CD4-positive, alpha-beta T cell (primary cell): ENCODE data around the gene TUB. TPM values are rescaled to one million over a fixed set of nuclear protein-coding genes. Genes with fewer than 3 reads are reported as not detected.
A peak's percentile ranks its signal among the peaks of the same experiment; 100 is the strongest.

Experiments used
- ATAC-seq: fragments of 200-7000 bp; cut with Tn5 transposase; one replicate; pipeline ENCODE4 v1.10.0; 2022; ENCODE audit warnings: mild to moderate bottlenecking; ENCODE audit not compliant: poor library complexity
- CTCF ChIA-PET: fragments of 350-600 bp; sonication (Branson Sonifier 250); formaldehyde crosslinking; loops from one replicate; lab custom pipeline; 2021; ENCODE audit warnings: antibody characterized with exemption, inconsistent platforms; lab: Charles Lee
- POLR2A ChIA-PET: fragments of 350-600 bp; sonication (Branson Sonifier 250); formaldehyde crosslinking; loops from one replicate; lab custom pipeline; 2021; ENCODE audit warnings: antibody characterized with exemption, inconsistent platforms; lab: Charles Lee
- DNase-seq, 14 experiments: peaks; one replicate each; pipeline ENCODE4 v3.0.0-alpha.2; 2013 to 2020; ENCODE audit warnings: mixed read lengths in 2 of 14
- H3K27ac ChIP-seq, 2 donors: one replicate each; pipeline versions ENCODE4 v1.5.1 to v1.7.0; 2013; ENCODE audit warnings: low read length in 2 of 2, low read depth in 1 of 2, mild to moderate bottlenecking in 1 of 2
- H3K27me3 ChIP-seq, 2 experiments: 1 replicate in 1 of 2; 2 replicates in 1 of 2; pipeline versions ENCODE4 v1.6.1 to v1.7.0; 2013; ENCODE audit warnings: low read length in 2 of 2, control low read depth in 1 of 2, mild to moderate bottlenecking in 1 of 2, moderate library complexity in 1 of 2; ENCODE audit not compliant: insufficient read depth in 2 of 2, control insufficient read depth in 1 of 2
- H3K36me3 ChIP-seq: one replicate; pipeline ENCODE4 v1.6.1; 2013; ENCODE audit warnings: low read length, control low read depth; ENCODE audit not compliant: insufficient read depth
- H3K4me1 ChIP-seq: one replicate; pipeline ENCODE4 v1.6.1; 2013; ENCODE audit warnings: low read length, control low read depth; ENCODE audit not compliant: insufficient read depth
- H3K4me3 ChIP-seq: one replicate; pipeline ENCODE4 v1.5.1; 2013; ENCODE audit warnings: mild to moderate bottlenecking, low read length, moderate library complexity
- H3K9me3 ChIP-seq, 2 experiments: 1 replicate in 1 of 2; 2 replicates in 1 of 2; pipeline versions ENCODE4 v1.6.1 to v1.7.0; 2013; ENCODE audit warnings: low read length in 2 of 2, mild to moderate bottlenecking in 2 of 2, control low read depth in 1 of 2, moderate library complexity in 1 of 2; ENCODE audit not compliant: control insufficient read depth in 1 of 2, insufficient read depth in 1 of 2
- H3K27ac Mint-ChIP-seq: one replicate; pipeline ENCODE4 v1.8.0; 2020; ENCODE audit warnings: mixed read lengths
- H3K27me3 Mint-ChIP-seq: one replicate; pipeline ENCODE4 v1.8.0; 2021; ENCODE audit warnings: mixed read lengths
- H3K36me3 Mint-ChIP-seq: one replicate; pipeline ENCODE4 v1.8.0; 2021; ENCODE audit warnings: low read depth, mixed read lengths
- H3K4me1 Mint-ChIP-seq: one replicate; pipeline ENCODE4 v1.8.0; 2021; ENCODE audit warnings: low read depth, mixed read lengths
- H3K4me3 Mint-ChIP-seq: one replicate; pipeline ENCODE4 v1.8.0; 2020; ENCODE audit warnings: mild to moderate bottlenecking, mixed read lengths
- H3K9me3 Mint-ChIP-seq: one replicate; pipeline ENCODE4 v1.8.0; 2020; ENCODE audit warnings: mixed read lengths
- intact Hi-C, 2 experiments: fragments of 100-400 bp; cut with DNase I in 1 of 2; cut with micrococcal nuclease in 1 of 2; formaldehyde crosslinking; loops; one replicate each; pipeline versions ENCODE4 v1.15.1 to v1.9.0; 2023 to 2025; cut with DNase I, micrococcal nuclease
- polyA plus RNA-seq, 2 donors: library from polyadenylated mRNA; unstranded; fragments of 120-200 nt; gene quantifications; one replicate each; pipeline ENCODE4 v1.2.1, GENCODE V29; 2013
- total RNA-seq, 174 experiments: library from RNA in 2 of 174; stranded (reverse) in 2 of 174; gene quantifications; one replicate each; pipeline ENCODE4 v1.2.3 and lab custom pipeline; 2021 to 2026
- TF ChIP-seq, protein P1 (sequence below): fragments of 200-600 bp; IDR thresholded peaks from one replicate; pipeline ENCODE4 v1.8.0; 2022; ENCODE audit warnings: antibody characterized with exemption, mild to moderate bottlenecking

Gene TUB
- under 1 TPM in 1 of 2 experiments, not detected in 1; 0.08 TPM for total RNA-seq
- 1.3 TPM for polyA plus RNA-seq (2013, experiment 1 of 2)
- 1.4 TPM for polyA plus RNA-seq (2013, experiment 2 of 2)
- total RNA-seq (lab: John Stamatoyannopoulos, UW): 0 to 7.8 (median 1.2) reads per million in 172 experiments

- POLR2A ChIA-PET: no interaction called here
- Mint-ChIP-seq H3K9me3 (no peaks in the 10 kb centered on the region), H3K4me3 (peak within 1 kb of the TSS; percentile 67), H3K36me3 (no peaks in the 10 kb centered on the region), H3K27me3 (peaks cover 65% of the 10 kb centered on the region), H3K27ac (no peak within 1 kb of the TSS), H3K4me1 (peaks cover 4% of the 10 kb centered on the region)
- Histone ChIP-seq H3K4me3 (peak within 1 kb of the TSS; percentile 34), H3K27me3 (peaks cover 32 to 34% of the 10 kb centered on the region in 2 experiments), H3K36me3 (no peaks in the 10 kb centered on the region), H3K9me3 (peaks cover 0 to 4% of the 10 kb centered on the region in 2 experiments), H3K4me1 (peaks cover 10% of the 10 kb centered on the region), H3K27ac (no peak within 1 kb of the TSS)
- CTCF ChIA-PET: no interaction called here
- intact Hi-C loops: no loop called here
- TF ChIP-seq, protein P1, sequence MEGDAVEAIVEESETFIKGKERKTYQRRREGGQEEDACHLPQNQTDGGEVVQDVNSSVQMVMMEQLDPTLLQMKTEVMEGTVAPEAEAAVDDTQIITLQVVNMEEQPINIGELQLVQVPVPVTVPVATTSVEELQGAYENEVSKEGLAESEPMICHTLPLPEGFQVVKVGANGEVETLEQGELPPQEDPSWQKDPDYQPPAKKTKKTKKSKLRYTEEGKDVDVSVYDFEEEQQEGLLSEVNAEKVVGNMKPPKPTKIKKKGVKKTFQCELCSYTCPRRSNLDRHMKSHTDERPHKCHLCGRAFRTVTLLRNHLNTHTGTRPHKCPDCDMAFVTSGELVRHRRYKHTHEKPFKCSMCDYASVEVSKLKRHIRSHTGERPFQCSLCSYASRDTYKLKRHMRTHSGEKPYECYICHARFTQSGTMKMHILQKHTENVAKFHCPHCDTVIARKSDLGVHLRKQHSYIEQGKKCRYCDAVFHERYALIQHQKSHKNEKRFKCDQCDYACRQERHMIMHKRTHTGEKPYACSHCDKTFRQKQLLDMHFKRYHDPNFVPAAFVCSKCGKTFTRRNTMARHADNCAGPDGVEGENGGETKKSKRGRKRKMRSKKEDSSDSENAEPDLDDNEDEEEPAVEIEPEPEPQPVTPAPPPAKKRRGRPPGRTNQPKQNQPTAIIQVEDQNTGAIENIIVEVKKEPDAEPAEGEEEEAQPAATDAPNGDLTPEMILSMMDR: no peak
- ATAC-seq: peak; percentile 29
- peak in 3 of 14 experiments; percentile 4 to 39 (median 28) for DNase-seq
Measured at GRCh38 chr11:8080674-8081590, at the start of gene TUB. Gene TUB (plus strand): TSS chr11:8081211. CDS start chr11:8081511, 300 bp downstream.

DNA sequence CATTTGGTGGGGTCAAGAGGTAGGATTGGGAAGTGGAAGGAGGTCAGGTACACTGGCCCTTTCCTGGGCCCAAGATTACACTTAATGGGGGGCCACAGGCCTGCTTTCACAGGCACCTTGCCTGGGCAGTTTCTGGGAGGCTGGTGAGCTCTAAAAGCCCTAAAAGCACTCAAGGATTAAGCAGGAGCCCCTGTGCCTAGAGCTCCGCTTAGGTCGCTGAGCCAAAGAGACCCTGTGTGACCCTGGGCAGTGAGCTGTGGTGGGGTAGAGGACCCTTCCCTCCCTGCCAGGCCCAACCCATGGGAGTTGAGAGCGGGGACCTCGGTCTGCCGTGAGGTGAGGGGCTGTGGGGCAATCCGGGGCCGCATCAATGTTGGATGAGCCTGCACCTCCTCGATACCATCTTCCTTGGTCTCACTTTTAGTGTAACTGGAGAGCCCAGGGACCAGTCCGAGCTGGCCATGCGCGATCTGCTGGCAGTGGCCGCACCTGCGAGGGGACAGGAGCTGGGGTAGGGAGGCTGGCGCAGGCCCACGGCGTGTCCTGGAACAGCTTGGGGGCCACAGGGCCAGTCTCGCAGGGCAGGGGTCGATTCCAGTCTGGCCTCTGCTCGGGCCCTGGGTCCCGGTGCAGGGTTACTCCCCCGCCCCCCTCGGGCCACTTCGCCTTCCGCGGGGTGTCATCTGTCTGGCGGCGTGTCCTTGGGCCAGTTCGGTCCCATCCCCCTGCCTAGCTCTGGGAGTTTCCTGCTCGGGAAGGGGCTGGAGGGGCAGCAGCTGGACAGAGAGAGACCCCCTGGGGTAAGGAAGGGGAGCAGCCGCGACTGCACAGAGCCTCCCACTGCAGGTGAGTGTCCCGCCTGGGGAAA, 49.5 kb upstream of the TUB start:
- no peak overlapping the region for H3K27ac Mint-ChIP-seq
- DNase-seq (no peak), ATAC-seq (no peak)
- Histone ChIP-seq H3K27ac (no peak overlapping the region), H3K27me3 (peaks cover 5 to 6% of the 10 kb centered on the region in 2 experiments), H3K9me3 (peaks cover 0 to 5% of the 10 kb centered on the region in 2 experiments), H3K36me3 (no peaks in the 10 kb centered on the region), H3K4me3 (no peak overlapping the region), H3K4me1 (peaks cover 8% of the 10 kb centered on the region)
- CTCF ChIA-PET: interaction anchor here (1.3 kb wide), 1 partner anchor 44 kb away, joined by 3 read pairs; the partner anchor contains the start of gene EIF3F
- H3K9me3 Mint-ChIP-seq: no peaks in the 10 kb centered on the region
- POLR2A ChIA-PET: no interaction called here
- H3K4me1 Mint-ChIP-seq: peaks cover 7% of the 10 kb centered on the region
- H3K27me3 Mint-ChIP-seq: peaks cover 59% of the 10 kb centered on the region
- no peak overlapping the region for H3K4me3 Mint-ChIP-seq
- no peaks in the 10 kb centered on the region for H3K36me3 Mint-ChIP-seq
- intact Hi-C loops: loop anchor here in 1 of 2 experiments (5.0 kb wide), 1 partner anchor 536 kb away; no protein-coding TSS in a partner anchor
- TF ChIP-seq, protein P1: no peak

GRCh38 chr11:8032122-8032521, 48.9 kb upstream of the TUB start:
- ATAC-seq: no peak
- H3K4me1 ChIP-seq: peaks cover 8% of the 10 kb centered on the region
- no peaks in the 10 kb centered on the region for H3K9me3 Mint-ChIP-seq
- H3K36me3 Mint-ChIP-seq: no peaks in the 10 kb centered on the region
- H3K27ac Mint-ChIP-seq: no peak overlapping the region
- ChIA-PET CTCF (interaction anchor here (1.1 to 1.3 kb wide), 3 partner anchors 18 to 927 kb away, joined by 3 to 4 read pairs (median 3); partner anchors contain the start of gene EIF3F), POLR2A (no interaction called here)
- H3K9me3 ChIP-seq: peaks cover 0 to 5% of the 10 kb centered on the region in 2 experiments
- TF ChIP-seq, protein P1: no peak
- intact Hi-C loops: loop anchor here in 1 of 2 experiments (5.0 kb wide), 1 partner anchor 535 kb away; no protein-coding TSS in a partner anchor
- no peak overlapping the region for H3K4me3 ChIP-seq
- H3K27ac ChIP-seq: no peak overlapping the region
- peaks cover 56% of the 10 kb centered on the region for H3K27me3 Mint-ChIP-seq
- peaks cover 7% of the 10 kb centered on the region for H3K4me1 Mint-ChIP-seq
- H3K36me3 ChIP-seq: no peaks in the 10 kb centered on the region
- DNase-seq: peak in 1 of 14 experiments; percentile 6
- H3K27me3 ChIP-seq: peaks cover 5 to 6% of the 10 kb centered on the region in 2 experiments
- H3K4me3 Mint-ChIP-seq: no peak overlapping the region
